Sciatic nerve (tissue), 2 donors: ENCODE data around the gene C1D. TPM values are rescaled to one million over a fixed set of nuclear protein-coding genes. Genes with fewer than 3 reads are reported as not detected.
"Not testable (repeated sequence)": the region's sequence is repeated elsewhere in the genome, so short reads cannot be mapped to it uniquely, and the experiment has no call there.

Source experiments
- ATAC-seq: fragments of 200-7000 bp; cut with Tn5 transposase; one replicate; pipeline ENCODE4 v1.9.1; 2020; ENCODE audit warnings: mild to moderate bottlenecking, moderate library complexity
- DNase-seq: peaks from one replicate; pipeline ENCODE4 v3.0.0-alpha.2; 2020; ENCODE audit warnings: low spot score
- intact Hi-C: fragments of 100-400 bp; cut with DNase I; formaldehyde crosslinking; loops from one replicate; pipeline ENCODE4 v1.14.2; 2022
- total RNA-seq: library from RNA; stranded (reverse); fragmentation: NEBNext Ultra II Directional; extraction: Animal tissue kit (Norgen Biotek cat#: 25700); gene quantifications from one replicate; pipeline ENCODE4 v1.2.1, GENCODE V29; 2021
- donor health status: DM: no; HTN: no; CAD: no.
- donor health status: DM: no; HTN: no; CAD: no.

Gene C1D
- total RNA-seq, 1 donor from 2014 or later = 18.5 TPM

DNA sequence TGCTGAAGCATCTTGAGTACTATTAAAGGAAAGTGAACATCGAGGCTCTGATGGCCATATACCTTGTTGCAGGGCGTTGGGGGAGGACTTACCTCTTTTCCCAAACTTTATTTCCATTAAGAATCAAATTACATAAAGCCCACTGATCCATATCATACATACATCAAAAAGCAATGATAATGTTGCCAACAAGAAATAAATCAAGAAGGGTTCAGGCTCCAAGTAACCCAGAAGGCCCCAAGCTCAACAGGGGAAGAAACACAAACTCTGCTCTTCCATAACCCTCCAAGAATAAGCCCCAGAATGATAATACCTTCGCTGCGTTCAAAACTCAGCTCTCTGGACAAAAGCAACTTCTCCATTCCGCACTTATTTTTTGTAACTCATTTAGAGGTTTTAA lies 32.3 kb downstream of the C1D start:
- DNase-seq (no peak), ATAC-seq (no peak)
- intact Hi-C loops = no loop called here

DNA sequence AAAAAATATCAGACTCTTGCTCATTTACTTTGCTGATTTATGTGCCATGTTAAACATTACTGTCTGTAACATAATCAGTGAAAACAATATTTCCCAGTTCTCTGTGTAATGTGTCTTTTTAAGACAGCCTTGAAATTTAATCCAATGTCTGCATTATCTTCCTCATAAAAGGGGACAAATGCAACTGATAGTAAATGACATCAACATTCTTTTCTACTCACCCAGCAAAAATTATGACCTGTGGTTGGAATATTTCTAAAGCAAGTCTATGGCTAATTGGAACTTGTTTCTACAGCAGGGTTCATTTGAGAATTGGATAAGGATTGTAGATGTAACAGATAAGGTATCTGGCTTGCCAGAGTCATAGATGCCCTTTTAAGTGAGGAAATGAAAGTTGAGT lies 34.8 kb downstream of the C1D start:
- intact Hi-C loops = no loop called here
- DNase-seq (no peak), ATAC-seq (no peak)

- no peak for ATAC-seq
- no peak for DNase-seq
- intact Hi-C loops = no loop called here
These were observed 38.4 kb downstream of the C1D start for GRCh38 chr2:68024450-68024849.

- ATAC-seq (no peak), DNase-seq (no peak)
- intact Hi-C loops = no loop called here
These were observed 38.9 kb downstream of the C1D start for GRCh38 chr2:68023904-68024303.

DNA sequence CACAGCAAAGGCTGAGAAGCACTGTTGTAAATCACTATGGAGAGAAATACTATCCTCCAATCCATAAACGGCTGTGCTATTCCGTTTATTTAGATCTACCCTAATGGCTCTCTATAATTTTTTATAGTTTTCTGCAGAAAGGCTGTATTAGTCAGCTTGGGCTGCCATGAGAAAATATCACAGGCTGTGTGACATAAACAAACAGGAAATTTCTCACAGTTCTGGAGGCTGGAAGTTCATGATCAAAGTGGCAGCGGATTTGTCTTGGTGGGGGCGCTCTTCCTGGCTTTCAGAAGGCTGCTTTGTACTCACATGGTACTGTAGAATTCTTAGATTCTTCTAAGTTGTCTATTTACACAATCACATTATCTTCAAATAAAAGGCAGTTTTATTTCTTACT lies 44.1 kb downstream of the C1D start:
- DNase-seq (no peak), ATAC-seq (no peak)
- intact Hi-C loops = no loop called here

- ATAC-seq = no peak
- intact Hi-C loops = no loop called here
- no peak for DNase-seq
These were observed 53.3 kb downstream of the C1D start for GRCh38 chr2:68009526-68009925.

- intact Hi-C loops = no loop called here
- DNase-seq = no peak
- no peak for ATAC-seq
These were observed 62.5 kb downstream of the C1D start for GRCh38 chr2:68000170-68000825.

DNA sequence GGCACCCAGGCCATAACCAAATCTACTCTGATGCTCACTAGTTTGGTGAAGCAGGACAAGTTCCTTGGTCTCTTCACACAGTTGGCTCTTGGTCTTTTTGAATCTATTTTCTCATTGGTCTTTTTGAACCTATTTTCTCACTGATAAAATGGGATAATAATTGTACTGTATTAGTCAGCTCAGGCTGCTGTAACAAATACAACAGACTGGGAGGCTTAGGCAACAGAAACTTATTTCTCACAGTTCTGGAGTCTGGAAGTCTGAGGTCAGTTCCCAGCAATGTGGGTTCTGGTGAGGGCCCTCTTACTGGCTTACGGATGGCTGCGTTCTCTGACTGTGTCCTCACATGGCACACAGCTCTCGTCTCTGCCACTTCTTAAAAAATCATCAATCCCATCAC lies 63.5 kb downstream of the C1D start:
- intact Hi-C loops = no loop called here

DNA sequence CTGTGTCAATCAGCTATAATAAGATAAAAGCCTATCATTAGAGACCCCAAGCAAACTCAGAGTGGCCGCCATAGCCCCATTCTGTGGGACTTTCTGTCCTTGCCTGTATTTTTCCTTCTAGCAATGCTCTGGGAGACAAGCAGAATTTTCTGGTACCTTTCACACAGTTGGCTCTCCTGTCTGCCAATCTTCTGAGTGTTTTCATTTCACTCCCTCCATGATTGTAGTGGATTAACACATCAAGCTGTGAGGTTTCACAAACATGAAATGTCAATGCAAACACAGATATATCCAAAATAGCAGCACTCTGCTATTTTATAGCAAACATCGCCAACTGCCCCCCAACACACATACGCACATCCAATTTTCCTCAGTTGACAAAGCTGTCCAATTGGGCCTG lies 64.9 kb downstream of the C1D start:
- DNase-seq = no peak
- ATAC-seq = no peak
- intact Hi-C loops = no loop called here

More for the DNA sequence above, 63.5 kb downstream of the C1D start:
- DNase-seq (no peak), ATAC-seq (no peak)

- intact Hi-C loops = no loop called here
- ATAC-seq = no peak
These were observed 65.3 kb downstream of the C1D start for GRCh38 chr2:67997528-67997900.

DNA sequence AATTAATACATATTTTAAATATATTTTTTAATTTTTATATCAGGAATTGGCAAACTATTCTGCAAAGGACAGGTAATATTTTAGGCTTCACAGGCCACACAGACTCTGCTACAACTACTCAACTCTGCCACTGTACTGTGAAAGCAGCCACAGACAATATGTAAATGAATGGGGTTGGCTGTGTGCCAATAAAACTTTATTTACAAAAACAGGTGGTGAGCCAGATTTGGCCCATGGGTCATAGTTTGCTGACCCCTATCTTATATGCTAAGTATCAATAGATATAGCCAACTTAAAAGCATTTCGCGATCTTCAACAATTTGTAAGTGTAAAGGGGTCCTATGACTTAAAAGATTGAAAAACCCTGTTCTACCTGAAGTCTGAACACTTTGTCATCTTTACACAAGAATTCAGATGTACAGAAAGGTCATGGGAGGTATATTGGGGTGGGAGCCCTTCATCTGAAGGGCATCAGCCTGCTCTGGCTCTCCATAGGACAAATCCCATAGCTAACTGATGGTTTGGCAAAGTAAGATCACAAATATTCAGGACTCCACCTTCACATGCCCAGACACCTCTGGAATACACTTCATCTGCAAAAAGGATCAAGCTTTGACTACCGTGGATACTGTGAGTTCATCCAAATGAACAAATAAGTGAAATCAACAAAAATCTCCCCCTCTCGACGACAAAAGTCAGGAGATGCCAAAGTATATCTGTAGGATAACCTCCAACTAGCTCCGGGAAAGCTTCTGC lies 65.9 kb downstream of the C1D start:
- DNase-seq (no peak), ATAC-seq (no peak)
- intact Hi-C loops = no loop called here

More at GRCh38 chr2:67997528-67997900, 65.3 kb downstream of the C1D start:
- DNase-seq = no peak

- intact Hi-C loops = no loop called here
- ATAC-seq (no peak), DNase-seq (no peak)
These were observed 68.1 kb downstream of the C1D start for GRCh38 chr2:67994716-67995115.

GRCh38 chr2:67994069-67994468 lies 68.7 kb downstream of the C1D start:
- DNase-seq, ATAC-seq, intact Hi-C loops: not testable (repeated sequence)

GRCh38 chr2:67993329-67993728 lies 69.5 kb downstream of the C1D start:
- no peak for ATAC-seq
- intact Hi-C loops = no loop called here
- no peak for DNase-seq

DNA sequence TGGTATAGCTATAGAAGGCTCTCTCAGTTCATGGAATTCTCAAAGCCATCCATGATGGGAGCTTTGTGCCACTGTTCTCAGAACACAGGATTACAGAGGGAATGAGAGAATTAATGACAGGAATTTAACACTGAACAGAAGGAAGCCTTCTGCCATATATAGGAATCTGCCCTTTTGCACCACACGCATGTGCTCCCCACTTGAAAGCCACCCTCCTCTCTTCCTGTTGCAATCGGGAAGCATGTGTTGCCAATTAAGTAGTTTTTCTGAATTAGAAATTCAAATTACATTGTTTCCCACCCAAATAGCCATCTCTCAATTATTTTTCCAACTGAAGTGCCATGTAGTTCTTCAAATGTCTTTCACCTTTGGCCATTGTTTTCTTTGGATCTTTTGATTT lies 71.3 kb downstream of the C1D start:
- intact Hi-C loops = no loop called here
- no peak for ATAC-seq
- no peak for DNase-seq

Other genes starting within 250 kb of the C1D start
- 10.6 TPM for gene PNO1, start 94.9 kb upstream of the C1D start, total RNA-seq
- 64.0 TPM for gene PPP3R1, start 189.5 kb upstream of the C1D start, total RNA-seq